Activated CD4-positive, alpha-beta memory T cell treated with anti-CD3 and anti-CD28 coated beads for 36 hours (primary cell): Measurements from ENCODE around the gene AMDHD2. TPM values are rescaled to one million over a fixed set of nuclear protein-coding genes. Genes with fewer than 3 reads are reported as not detected.

Experiments
- CTCF ChIA-PET: fragments of 350-600 bp; sonication (Branson Sonifier 250); formaldehyde crosslinking; loops from one replicate; lab custom pipeline; 2021; ENCODE audit warnings: antibody characterized with exemption, inconsistent platforms; lab: Charles Lee
- POLR2A ChIA-PET: fragments of 350-600 bp; sonication (Branson Sonifier 250); formaldehyde crosslinking; loops from one replicate; lab custom pipeline; 2021; ENCODE audit warnings: antibody characterized with exemption; lab: Charles Lee
- DNase-seq: peaks from one replicate; pipeline ENCODE4 v3.0.0-alpha.2; 2020
- H3K27ac Mint-ChIP-seq: one replicate; pipeline ENCODE4 v1.8.0; 2021; ENCODE audit warnings: mixed read lengths
- H3K27me3 Mint-ChIP-seq: one replicate; pipeline ENCODE4 v1.8.0; 2021; ENCODE audit warnings: mixed read lengths
- H3K36me3 Mint-ChIP-seq: one replicate; pipeline ENCODE4 v1.8.0; 2021; ENCODE audit warnings: mixed read lengths
- H3K4me1 Mint-ChIP-seq: one replicate; pipeline ENCODE4 v1.8.0; 2021; ENCODE audit warnings: low read depth, mixed read lengths
- H3K4me3 Mint-ChIP-seq: one replicate; pipeline ENCODE4 v1.8.0; 2021; ENCODE audit warnings: mild to moderate bottlenecking, mixed read lengths
- H3K9me3 Mint-ChIP-seq: one replicate; pipeline ENCODE4 v1.8.0; 2021; ENCODE audit warnings: mixed read lengths
- intact Hi-C: fragments of 100-400 bp; cut with micrococcal nuclease; formaldehyde crosslinking; loops from one replicate; pipeline ENCODE4 v1.15.1; 2023
- total RNA-seq, 2 experiments: library from RNA; stranded (reverse); gene quantifications; one replicate each; pipeline ENCODE4 v1.2.3, GENCODE V29; 2021

AMDHD2 gene
- total RNA-seq, 2 experiments from 2014 or later: 28.3 to 30.5 TPM

GRCh38 chr16:2526135-2526534 lies 6.0 kb downstream of the AMDHD2 start:
- POLR2A ChIA-PET: no interaction called here
- peaks cover 8% of the 10 kb centered on the region for H3K4me1 Mint-ChIP-seq
- H3K4me3 Mint-ChIP-seq: no peak overlapping the region
- CTCF ChIA-PET: no interaction called here
- no peaks in the 10 kb centered on the region for H3K9me3 Mint-ChIP-seq
- H3K27me3 Mint-ChIP-seq: no peaks in the 10 kb centered on the region
- DNase-seq: no peak
- intact Hi-C loops: no loop called here
- peaks cover 10% of the 10 kb centered on the region for H3K36me3 Mint-ChIP-seq
- H3K27ac Mint-ChIP-seq: no peak overlapping the region

- Mint-ChIP-seq H3K9me3 (no peaks in the 10 kb centered on the region), H3K27me3 (no peaks in the 10 kb centered on the region), H3K27ac (no peak overlapping the region), H3K4me1 (peaks cover 10% of the 10 kb centered on the region), H3K36me3 (peaks cover 10% of the 10 kb centered on the region), H3K4me3 (no peak overlapping the region)
- intact Hi-C loops: no loop called here
- ChIA-PET CTCF (no interaction called here), POLR2A (no interaction called here)
- no peak for DNase-seq
These were observed 7.1 kb downstream of the AMDHD2 start for GRCh38 chr16:2527071-2527783.

GRCh38 chr16:2527784-2528100 lies 7.6 kb downstream of the AMDHD2 start:
- ChIA-PET POLR2A (no interaction called here), CTCF (no interaction called here)
- no peak for DNase-seq
- Mint-ChIP-seq H3K4me3 (no peak overlapping the region), H3K36me3 (peaks cover 10% of the 10 kb centered on the region), H3K9me3 (no peaks in the 10 kb centered on the region), H3K4me1 (peaks cover 10% of the 10 kb centered on the region), H3K27me3 (no peaks in the 10 kb centered on the region), H3K27ac (no peak overlapping the region)
- intact Hi-C loops: no loop called here

- no peak overlapping the region for H3K4me3 Mint-ChIP-seq
- intact Hi-C loops: no loop called here
- DNase-seq: no peak
- POLR2A ChIA-PET: no interaction called here
- no peaks in the 10 kb centered on the region for H3K9me3 Mint-ChIP-seq
- H3K4me1 Mint-ChIP-seq: peaks cover 12% of the 10 kb centered on the region
- CTCF ChIA-PET: interaction anchor here (0.6 kb wide), 1 partner anchor 28 kb away, joined by 3 read pairs; no protein-coding TSS in a partner anchor
- no peak overlapping the region for H3K27ac Mint-ChIP-seq
- H3K27me3 Mint-ChIP-seq: no peaks in the 10 kb centered on the region
- peaks cover 10% of the 10 kb centered on the region for H3K36me3 Mint-ChIP-seq
These were observed 8.2 kb downstream of the AMDHD2 start for GRCh38 chr16:2528161-2529060.

- H3K9me3 Mint-ChIP-seq: no peaks in the 10 kb centered on the region
- no peak for DNase-seq
- CTCF ChIA-PET: no interaction called here
- H3K27ac Mint-ChIP-seq: no peak overlapping the region
- peaks cover 8% of the 10 kb centered on the region for H3K36me3 Mint-ChIP-seq
- POLR2A ChIA-PET: interaction anchor here (5.1 kb wide), 1 partner anchor 10 kb away, joined by 43 read pairs; the partner anchor contains the start of gene AMDHD2
- intact Hi-C loops: no loop called here
- no peaks in the 10 kb centered on the region for H3K27me3 Mint-ChIP-seq
- peaks cover 17% of the 10 kb centered on the region for H3K4me1 Mint-ChIP-seq
- no peak overlapping the region for H3K4me3 Mint-ChIP-seq
These were observed 9.1 kb downstream of the AMDHD2 start for GRCh38 chr16:2529061-2529931.

- Mint-ChIP-seq H3K27ac (no peak overlapping the region), H3K4me1 (peaks cover 15% of the 10 kb centered on the region), H3K4me3 (no peak overlapping the region), H3K9me3 (no peaks in the 10 kb centered on the region), H3K27me3 (no peaks in the 10 kb centered on the region), H3K36me3 (peaks cover 2% of the 10 kb centered on the region)
- POLR2A ChIA-PET: interaction anchor here (1.6 to 5.1 kb wide), 2 partner anchors 11 to 16 kb away, joined by 6 to 43 read pairs; partner anchors contain the start of genes AMDHD2 and ATP6V0C
- no peak for DNase-seq
- CTCF ChIA-PET: no interaction called here
- intact Hi-C loops: no loop called here
These were observed 9.9 kb downstream of the AMDHD2 start for GRCh38 chr16:2529961-2530628.

- intact Hi-C loops: no loop called here
- H3K4me1 Mint-ChIP-seq: peaks cover 15% of the 10 kb centered on the region
- peak overlapping the region; percentile 91 for H3K4me3 Mint-ChIP-seq
- DNase-seq: no peak
- H3K27me3 Mint-ChIP-seq: no peaks in the 10 kb centered on the region
- ChIA-PET CTCF (interaction anchor here (0.8 to 1.5 kb wide), 2 partner anchors 11 to 29 kb away, joined by 4 to 5 read pairs; partner anchors contain the start of gene AMDHD2), POLR2A (interaction anchor here (1.6 to 5.1 kb wide), 2 partner anchors 11 to 16 kb away, joined by 6 to 43 read pairs; partner anchors contain the start of genes AMDHD2 and ATP6V0C)
- H3K27ac Mint-ChIP-seq: peak overlapping the region; percentile 94
- H3K9me3 Mint-ChIP-seq: no peaks in the 10 kb centered on the region
- H3K36me3 Mint-ChIP-seq: peaks cover 2% of the 10 kb centered on the region
These were observed 10.6 kb downstream of the AMDHD2 start for GRCh38 chr16:2530629-2531318.

- CTCF ChIA-PET: interaction anchor here (0.8 to 1.5 kb wide), 2 partner anchors 11 to 30 kb away, joined by 4 to 5 read pairs; partner anchors contain the start of gene AMDHD2
These were observed 11.2 kb downstream of the AMDHD2 start, which contains the start of gene CEMP1 for GRCh38 chr16:2531371-2531695. CEMP1 (minus strand) TSS chr16:2531408; CDS start chr16:2531073, 335 bp downstream.

GRCh38 chr16:2531696-2532493 lies 11.7 kb downstream of the AMDHD2 start:
- ChIA-PET CTCF (interaction anchor here (0.8 to 1.5 kb wide), 2 partner anchors 12 to 31 kb away, joined by 4 to 5 read pairs; partner anchors contain the start of gene AMDHD2), POLR2A (interaction anchor here (0.5 to 5.1 kb wide), 6 partner anchors 12 to 391 kb away, joined by 3 to 43 read pairs (median 6); partner anchors contain the start of genes AMDHD2, ATP6V0C, TEDC2 and TRAF7)
- Mint-ChIP-seq H3K27ac (peak overlapping the region; percentile 94), H3K36me3 (no peaks in the 10 kb centered on the region), H3K27me3 (no peaks in the 10 kb centered on the region), H3K9me3 (no peaks in the 10 kb centered on the region), H3K4me1 (peaks cover 17% of the 10 kb centered on the region), H3K4me3 (peak overlapping the region; percentile 91)
- DNase-seq: peak; percentile 99
- intact Hi-C loops: loop anchor here (2.0 kb wide), 1 partner anchor 19 kb away; the partner anchor contains the start of gene ATP6V0C

More at GRCh38 chr16:2531371-2531695, 11.2 kb downstream of the AMDHD2 start, which contains the start of gene CEMP1:
- H3K27me3 Mint-ChIP-seq: no peaks in the 10 kb centered on the region
- H3K4me3 Mint-ChIP-seq: peak within 1 kb of the TSS; percentile 91
- peaks cover under 1% of the 10 kb centered on the region for H3K36me3 Mint-ChIP-seq
- POLR2A ChIA-PET: interaction anchor here (1.6 to 5.1 kb wide), 2 partner anchors 12 to 17 kb away, joined by 6 to 43 read pairs; partner anchors contain the start of genes AMDHD2 and ATP6V0C
- H3K4me1 Mint-ChIP-seq: peaks cover 16% of the 10 kb centered on the region
- no peaks in the 10 kb centered on the region for H3K9me3 Mint-ChIP-seq
- DNase-seq: no peak
- H3K27ac Mint-ChIP-seq: peak within 1 kb of the TSS; percentile 94
- intact Hi-C loops: no loop called here
